GM19455 (cell line): ENCODE data around the gene SLC6A13.
"Not testable (repeated sequence)": the region's sequence is repeated elsewhere in the genome, so short reads cannot be mapped to it uniquely, and the experiment has no call there.

Experiments
- ATAC-seq: cut with Tn5 transposase; IDR thresholded peaks from one replicate; pipeline ENCODE4 v1.9.1; 2021; ENCODE audit not compliant: unreplicated experiment

Gene SLC6A13

DNA sequence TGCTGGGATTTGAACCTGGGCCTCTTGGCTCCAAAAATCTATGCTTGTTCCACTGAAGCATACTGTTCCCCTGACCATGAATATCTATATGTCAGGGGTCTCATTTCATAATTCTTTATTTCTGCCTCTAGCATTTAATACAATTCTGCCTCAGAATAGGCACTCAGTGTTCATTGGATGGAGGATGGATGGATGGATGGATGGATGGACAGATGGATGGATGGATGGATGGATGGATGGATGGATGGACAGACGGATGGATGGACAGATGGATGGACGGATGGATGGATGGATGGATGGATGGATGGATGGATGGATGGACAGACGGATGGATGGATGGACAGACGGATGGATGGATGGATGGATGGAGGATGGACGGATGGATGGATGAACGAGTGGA lies 45.6 kb downstream of the SLC6A13 start:
- ATAC-seq = not testable (repeated sequence)

DNA sequence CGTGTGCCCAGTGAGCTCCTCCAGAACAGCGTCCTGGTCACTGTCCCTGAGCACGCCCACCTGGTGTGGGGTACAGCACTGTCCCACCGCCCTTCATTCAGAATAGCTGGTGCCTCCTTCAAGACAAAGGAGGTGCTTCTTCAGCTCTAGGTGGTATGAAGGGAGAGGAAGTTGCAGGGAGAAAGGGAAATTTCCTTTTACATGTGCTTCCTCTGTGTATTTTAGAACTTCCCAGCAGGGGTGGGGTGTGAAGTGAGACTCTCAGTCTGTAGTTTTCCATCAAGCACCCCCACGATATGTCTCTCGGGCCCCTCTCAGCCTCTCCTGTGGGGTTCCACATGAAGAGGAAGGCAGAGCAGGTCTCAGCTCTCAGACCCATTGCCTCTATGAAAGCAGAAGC lies 47.5 kb downstream of the SLC6A13 start:
- no peak for ATAC-seq

DNA sequence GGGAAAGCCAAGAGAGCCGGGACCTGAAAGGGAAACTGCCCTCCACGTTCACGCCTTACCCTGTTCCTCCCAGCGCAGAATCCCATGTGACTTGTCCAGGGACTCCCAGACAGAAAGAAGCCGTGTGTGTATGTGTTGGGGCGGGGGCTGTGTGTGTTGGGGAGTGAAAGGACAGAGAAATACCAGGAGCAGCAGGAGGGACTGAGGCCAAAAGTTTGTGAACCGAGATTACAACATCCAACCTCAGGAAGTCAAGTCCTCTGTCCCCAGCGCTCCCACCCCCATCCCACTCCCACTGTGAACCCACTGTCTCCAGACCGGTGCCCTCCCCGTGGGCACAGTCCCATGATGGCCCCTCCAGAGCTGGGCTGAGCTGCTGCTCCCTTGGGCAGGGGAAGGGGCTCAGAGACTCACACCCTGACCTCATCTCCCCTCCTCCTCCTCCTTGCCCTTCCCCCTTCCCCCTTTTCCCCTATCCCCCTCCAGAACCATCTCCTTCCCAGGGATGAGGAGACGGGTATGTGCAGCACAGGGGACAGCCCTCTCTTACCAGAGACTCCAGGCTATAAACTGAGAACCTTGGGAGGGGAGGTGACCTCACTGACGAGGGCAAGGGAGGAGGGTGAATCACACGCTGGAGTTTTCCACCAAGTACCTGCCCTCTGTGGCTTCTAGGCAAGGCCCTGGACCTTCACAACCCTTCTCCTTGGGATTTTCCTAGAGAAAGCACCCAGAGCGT lies 48.5 kb downstream of the SLC6A13 start, which contains the start of gene SLC6A12:
Gene SLC6A12, minus strand, starts transcription at position 155 of the 739 bp plus-strand sequence. CDS start 4,171 bp downstream, outside the sequence.
- no peak for ATAC-seq

DNA sequence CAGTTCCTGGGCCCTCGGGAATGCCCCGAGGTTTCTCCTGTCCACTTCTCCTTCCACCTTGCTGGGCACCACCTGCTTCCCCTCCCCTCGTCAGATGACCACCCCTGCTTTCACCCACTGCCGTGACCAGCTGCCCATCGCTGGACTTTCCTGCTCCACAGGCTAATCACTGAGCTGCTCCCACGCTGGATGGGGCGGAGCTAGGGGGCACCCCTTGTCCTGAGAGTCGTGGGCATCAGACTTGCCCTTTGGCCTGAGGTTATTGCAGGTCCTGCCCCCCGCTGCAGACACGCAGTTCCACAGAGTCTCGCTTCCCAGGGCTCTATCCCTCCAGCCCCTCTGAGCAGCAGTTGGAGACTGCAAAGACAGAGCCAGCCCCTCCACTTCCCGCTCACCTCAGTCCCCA lies 49.1 kb downstream of the SLC6A13 start:
- ATAC-seq = no peak

DNA sequence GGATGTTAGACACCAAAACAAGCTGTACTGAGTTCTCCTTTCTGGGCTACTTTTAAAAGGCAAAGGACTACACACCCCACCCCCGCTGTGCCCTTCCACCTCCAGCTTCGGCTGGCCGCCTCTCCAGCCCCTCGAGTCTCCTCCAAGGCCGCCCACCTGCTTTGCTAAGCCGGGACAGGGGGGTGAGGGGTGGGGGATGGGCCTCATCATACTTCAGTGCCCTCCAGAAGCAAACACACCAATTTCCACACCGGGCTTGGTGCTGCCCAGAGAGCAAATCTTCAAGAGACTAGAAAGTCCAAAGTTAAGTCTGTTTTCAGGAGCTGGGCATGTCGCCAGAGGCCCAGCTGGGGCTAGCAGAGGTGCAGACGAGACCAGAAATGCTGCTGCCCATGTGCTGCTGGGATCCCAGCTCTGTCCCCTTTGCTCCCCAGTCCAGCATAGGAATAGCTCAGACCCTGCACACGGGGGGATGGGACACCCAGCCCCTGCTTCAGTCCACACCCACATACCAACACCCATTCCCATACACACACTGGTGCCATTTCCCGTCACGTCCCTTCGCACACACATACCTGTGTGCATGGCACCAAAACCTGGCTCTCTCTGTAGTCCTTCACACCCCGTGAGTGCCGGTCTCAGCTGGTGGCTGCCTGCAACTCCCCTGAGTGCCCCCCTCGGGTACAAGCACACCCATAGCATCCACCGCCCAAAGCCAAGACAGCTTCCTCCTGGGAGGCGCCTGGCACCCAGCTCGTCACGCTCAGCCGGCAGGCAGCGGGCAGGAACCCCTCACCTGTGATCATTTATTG lies 49.7 kb downstream of the SLC6A13 start:
- ATAC-seq = no peak

DNA sequence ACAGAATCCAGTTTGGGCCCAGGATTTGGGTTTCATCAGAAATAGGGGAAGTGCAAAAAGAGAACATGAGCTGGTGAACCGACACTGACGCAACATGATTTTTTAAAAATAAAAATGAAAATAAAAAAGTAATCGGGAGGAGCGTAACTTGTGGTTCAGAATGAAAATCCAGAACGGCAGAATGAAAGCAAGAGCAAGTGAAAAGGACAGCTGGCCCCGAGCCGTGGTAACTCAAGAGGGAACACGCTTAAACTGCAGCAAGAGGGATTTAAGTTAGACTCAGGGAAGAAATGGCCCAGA lies 50.3 kb downstream of the SLC6A13 start:
- no peak for ATAC-seq

DNA sequence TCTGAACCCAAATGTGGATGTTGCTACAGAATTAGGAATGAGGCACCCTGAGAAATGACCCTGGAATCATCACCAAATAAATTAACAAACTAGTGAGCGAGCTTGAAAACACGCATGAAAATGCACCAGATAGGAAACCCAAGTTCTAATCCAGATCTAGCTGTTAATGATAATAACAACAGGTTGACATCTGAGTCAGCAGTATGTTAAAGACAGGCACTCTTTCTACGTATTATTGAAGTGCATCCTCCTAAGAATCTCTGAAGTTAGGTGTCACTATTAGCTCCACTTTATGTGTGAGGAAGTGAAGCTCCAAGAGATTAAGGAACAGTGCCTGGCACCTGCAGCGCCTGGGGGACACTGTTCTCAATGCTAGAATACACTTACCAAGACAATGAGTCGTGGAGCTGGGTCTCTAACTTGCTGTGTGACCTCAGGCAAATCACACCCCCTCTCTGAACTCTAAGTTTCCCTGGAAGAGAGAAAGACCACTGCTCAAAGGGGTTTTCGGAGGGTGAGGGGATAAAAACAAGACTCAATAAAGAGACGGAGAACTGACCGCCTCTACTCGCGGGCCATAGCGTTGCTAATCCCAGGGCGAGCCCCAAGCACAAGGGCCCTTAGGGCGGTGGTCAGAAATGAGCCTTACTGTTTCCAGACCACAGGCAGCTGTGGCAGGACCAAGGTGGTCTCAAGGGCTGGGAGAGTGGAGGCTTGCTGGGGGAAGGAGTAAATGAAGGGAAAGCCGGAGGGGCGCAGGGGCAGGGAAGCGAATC lies 50.8 kb downstream of the SLC6A13 start:
- no peak for ATAC-seq

DNA sequence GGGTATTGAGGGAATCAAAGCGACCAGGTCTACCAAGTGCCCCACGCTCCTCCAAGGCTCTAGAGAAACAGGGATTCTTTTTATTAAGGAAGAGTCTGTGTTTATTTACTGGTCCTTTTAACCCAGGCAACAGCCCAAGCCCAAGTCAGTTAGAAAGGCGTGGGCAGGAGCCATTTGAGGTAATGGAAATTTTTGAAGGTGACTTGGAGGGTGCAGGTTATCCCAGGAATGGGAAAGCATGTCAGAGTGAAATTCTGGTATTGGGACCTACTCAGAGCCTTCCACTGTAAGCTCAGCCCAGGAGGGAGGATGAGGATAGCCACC lies 51.5 kb downstream of the SLC6A13 start:
- ATAC-seq = no peak

DNA sequence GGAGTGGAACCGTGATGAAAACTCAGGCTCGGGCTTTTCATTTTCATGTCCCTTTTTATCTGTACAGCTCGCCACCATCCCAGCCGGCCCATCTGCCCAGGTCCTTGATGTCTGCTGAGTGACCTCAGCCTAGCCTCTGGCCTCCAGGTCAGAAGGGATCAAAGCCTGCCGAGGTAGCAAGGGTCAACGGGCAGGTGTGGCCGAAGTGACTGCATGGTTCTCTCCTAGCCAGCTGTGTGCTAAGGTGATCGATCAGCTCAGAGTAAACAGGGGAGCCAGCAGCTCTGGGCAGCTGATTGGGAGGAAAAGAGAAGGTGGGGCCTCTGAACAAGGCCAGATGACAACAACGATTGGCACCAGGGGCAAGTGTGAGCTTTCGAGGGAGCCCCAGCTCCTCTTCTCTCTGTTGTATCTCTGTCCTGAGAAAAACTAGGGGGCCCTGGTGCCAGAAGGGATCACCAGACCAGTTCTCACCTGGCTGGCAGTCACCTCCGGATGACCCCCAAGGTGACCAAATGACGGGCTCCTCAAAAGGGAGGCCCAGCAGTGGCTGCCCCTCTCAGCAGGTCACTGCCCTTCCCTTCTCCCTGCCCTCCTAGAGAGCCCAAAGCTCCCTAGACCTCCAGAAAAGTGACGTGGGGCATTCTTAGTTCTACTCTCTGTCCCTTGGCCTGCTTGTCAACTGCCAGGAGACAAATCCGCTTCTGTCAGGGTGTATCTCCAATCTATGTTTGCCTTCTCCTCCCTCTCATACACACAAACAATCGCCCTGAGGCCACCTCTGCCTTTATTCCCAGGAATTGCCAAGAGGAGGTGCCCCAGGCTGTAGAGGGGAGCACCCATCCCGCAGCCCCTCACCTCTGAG lies 52.1 kb downstream of the SLC6A13 start:
- ATAC-seq = no peak

DNA sequence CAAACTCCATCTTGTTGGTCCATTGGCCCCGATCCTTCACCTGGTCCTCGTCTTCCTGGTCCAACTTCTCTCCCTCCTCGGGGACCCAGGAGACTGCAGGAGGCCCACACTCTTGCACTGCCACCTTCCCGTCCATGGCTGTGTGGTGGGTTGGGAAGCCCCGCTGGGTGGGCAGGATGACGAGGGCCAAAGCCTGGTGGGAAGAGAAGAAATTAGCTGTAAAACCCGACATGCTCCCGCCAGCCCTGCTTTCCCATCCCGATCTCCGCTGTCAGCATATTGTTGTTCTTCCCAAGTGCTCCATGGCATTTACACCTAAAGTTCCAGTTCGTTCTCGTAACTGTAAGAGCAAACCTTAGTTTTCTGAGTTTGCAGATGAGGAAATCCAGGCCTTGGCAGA lies 52.8 kb downstream of the SLC6A13 start:
- ATAC-seq = no peak

DNA sequence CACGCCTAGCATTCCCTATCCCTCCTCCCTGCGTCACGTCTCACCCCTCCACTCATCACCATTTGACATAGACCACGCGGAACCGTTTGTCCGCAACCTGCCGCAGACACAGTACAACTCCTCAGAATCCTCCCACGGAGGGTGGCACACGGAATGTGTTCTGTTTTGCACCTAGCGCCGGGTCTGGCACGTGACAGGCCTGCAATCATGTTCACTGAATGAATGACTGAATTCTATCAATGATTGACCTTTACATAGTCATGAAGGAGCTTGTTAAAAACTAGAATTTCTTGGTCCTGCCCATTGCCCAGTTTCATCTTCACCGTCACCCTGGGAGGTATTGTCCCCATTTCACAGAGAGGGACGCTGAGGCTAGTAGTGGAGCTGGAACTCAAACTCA lies 53.4 kb downstream of the SLC6A13 start:
- ATAC-seq = no peak

DNA sequence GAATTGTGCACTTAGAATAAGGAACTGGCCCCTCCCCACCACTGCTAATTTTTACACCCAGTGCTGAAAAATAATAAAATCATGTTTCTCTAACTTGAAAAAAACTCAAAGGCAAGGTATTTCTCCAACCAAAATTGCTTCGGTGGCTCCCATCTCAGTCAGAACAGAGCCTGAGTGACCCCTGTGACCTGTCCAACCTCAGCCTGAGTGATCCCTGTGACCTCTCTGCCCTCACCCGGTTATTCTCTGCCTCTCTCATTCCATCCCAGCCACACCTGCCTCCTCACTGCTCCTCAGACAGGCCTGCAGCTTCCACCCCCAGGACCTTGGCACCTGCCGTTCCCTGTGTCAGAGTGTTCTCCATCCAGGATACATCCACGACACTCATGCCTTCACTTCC lies 53.8 kb downstream of the SLC6A13 start:
- ATAC-seq = no peak

DNA sequence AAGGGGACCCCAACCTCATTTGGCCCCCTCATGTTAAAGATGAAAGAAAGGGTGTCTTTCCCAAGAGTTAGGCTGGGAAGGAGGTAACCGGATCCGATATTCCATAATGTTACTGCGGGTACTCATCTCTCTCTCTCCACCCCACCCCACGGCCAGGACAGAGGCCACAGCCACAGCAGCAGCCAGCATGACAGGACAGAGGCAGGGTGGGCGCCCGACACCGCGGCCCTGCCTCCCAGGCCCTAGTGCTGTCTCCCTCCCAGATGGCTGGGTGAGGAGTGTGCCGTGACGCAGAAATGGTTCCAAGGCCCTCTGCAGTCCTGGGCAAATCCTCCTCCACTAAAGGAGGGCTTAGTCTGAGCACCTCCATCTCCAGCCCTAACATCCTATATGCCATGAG lies 54.8 kb downstream of the SLC6A13 start:
- ATAC-seq = no peak

DNA sequence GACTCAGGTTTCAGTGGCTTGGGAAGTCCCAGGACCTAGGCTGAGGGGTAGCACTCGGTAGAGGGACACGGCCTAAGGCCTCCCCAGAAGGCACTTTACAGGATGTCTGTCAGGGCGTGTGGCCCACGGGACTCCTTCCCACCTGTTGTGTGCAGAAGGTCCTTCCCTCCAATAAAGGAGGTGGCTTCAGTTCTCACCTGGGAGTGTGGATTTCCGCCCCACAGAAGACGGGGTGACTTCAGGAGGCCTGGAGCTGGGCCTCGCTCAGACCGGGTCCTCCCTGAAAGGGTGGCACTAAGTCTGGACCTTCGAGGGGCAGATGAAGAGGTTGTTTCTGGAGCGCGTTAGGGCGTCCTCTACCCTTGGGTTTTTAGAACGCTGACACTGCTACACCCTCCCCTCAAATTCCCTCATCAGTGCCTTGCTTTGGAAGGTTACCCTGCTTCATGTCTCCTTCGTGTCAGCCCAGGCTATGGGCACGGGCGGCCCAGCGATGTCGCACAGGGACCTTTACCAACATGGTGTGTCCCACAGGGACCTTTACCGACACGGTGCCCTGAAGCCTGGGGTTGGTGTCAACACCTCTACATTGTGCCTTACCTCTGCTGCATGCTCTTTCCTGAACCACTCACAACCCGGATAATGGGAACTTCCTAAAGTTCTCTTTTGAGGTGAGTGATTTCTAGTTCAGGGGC lies 55.7 kb downstream of the SLC6A13 start:
- no peak for ATAC-seq

DNA sequence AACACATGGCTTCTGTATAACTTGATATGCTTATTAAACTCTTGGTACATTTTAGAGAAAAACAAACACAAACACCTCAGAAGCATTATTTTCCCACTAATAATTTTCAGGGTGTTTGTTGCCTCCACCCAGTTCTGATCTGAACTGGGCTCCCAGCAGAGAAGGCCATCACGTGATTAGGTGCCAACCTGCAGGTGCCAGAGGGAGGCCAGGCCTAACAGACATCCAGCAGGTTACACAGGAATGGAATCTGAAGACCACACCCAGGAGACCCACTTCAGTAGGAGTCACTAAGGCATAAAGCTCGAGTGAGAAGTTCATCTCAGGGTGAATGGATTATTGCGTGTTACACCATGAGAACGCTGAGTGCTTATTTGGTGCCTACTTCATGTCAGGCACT lies 57.6 kb downstream of the SLC6A13 start:
- no peak for ATAC-seq

DNA sequence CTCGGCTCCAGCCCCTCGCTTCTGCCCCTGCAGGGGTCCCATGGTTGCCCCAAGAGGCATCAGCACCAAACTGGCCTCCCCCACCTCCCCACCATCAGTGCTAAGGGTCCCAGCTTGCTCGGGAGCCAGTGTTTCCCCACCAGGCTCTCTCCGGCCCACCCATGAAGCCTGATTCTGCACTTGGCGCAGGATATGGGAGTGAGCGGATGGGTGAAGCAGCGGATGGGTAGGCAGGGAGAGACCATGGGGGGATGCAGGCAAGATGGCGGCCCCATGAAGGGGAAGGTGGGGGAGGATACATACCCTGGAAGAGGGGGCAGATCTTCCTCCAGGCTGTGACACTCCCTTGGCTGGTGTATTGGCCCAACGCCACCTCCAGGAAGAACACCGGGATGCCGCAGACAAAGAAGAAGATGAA lies 58.4 kb downstream of the SLC6A13 start:
- no peak for ATAC-seq

DNA sequence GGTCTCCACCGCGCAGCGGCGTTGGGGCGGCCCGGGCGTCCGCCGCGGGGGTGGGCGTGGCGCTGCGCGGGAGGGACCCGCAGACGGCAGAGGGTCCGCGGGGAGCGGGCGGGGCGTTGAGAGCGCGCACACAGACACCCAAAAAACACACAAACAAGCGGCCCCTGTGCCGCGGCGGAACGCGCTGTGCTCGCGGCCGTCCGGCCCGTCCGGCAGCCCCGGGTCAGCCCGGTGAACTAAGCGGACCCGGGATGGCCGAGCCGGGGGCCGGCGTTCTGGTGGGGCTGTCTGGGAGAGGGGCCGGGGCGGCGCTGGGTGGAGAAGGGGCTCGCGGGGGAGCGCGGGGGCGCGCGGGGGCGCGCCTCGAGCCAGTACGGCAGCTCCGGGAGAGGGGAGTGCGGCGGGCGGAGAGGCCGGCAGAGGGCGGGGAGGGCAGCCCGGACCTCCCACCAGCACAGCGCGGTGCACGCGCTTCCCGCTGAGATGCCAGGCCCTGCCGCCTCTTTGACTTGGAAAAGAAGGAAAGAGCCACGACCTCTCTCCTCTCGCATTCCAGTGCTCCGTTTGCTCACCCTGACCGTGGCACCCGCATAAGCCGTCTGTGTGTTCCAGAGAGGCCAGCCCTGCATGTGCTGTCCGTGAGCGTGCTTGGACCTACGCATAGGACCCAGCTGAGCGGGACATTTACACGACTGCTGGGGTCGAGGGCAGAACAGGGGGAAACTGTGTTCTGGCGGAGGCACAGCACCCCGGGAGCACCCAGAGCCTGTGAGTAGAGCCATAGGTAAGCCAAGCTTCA lies 59.0 kb downstream of the SLC6A13 start:
- no peak for ATAC-seq

DNA sequence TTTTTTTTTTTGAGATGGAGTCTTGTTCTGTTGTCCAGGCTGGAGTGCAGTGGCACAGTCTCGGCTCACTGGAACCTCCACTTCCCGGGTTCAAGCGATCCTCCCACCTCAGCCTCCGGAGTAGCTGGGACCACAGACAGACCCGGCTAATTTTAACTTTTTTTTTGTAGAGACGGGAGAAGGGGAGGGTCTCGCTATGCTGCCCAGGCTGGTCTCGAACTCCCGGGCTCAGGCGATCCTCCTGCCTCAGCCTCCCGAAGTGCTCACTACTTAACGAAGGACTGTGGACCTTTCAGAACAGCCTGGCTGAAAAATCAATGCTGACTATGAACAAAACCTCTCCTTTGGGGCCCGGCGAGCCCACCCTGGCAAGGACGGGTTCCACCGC lies 59.6 kb downstream of the SLC6A13 start:
- no peak for ATAC-seq

DNA sequence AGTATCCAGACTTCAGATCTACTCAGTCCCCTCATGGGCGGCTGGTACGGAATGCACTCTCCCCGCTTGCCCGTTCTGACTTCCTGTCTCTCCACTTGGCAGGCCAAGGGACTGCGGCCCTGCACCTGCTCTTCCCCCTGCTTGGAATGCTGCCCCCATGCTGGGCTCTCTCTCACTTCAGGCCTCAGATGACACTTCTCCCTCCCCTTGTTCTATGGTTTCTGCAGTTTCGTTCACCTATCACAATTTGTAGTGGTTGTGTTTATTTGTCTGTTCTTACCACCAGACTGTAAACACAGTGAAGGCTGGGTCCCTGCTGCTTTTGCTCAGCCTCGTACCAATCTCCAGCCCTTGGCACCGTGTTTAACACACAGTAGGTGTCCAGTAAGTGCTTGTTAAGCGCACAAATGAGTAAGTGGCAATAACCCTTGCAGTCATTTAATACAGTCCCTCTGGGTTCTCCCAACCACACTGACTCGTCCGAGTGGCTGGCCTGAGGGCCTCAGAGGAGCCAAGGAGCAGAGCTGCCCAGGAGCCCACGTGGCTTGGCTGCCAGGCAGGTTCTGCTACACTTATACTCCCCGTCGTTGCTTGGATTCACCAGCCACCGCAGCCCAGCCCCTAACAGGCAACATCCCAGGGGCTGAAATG lies 60.4 kb downstream of the SLC6A13 start:
- no peak for ATAC-seq
